NCI-H1930 (cell line): Measurements from ENCODE around the gene SRP14.
A peak's percentile ranks its signal among the peaks of the same experiment; 100 is the strongest.
"Not testable (repeated sequence)": the region's sequence is repeated elsewhere in the genome, so short reads cannot be mapped to it uniquely, and the experiment has no call there.

ENCODE experiments used
- DNase-seq, 2 experiments: peaks; one replicate each; lab custom pipeline; 2025; lab: John Stamatoyannopoulos, UW

Gene SRP14

GRCh38 chr15:40050788-40051470 is 11.9 kb upstream of the SRP14 start:
- no peak for DNase-seq

- DNase-seq: no peak
Measured at GRCh38 chr15:40048926-40049475, 10.0 kb upstream of the SRP14 start.

- no peak for DNase-seq
Measured at GRCh38 chr15:40048211-40048792, 9.3 kb upstream of the SRP14 start.

GRCh38 chr15:40047415-40048210 is 8.6 kb upstream of the SRP14 start:
- no peak for DNase-seq

- DNase-seq: no peak
Measured at GRCh38 chr15:40046721-40047414, 7.9 kb upstream of the SRP14 start.

GRCh38 chr15:40045572-40046217 is 6.7 kb upstream of the SRP14 start:
- no peak for DNase-seq

- peak; percentile 16 to 55 for DNase-seq
Measured at GRCh38 chr15:40044717-40045571, 6.0 kb upstream of the SRP14 start.

- no peak for DNase-seq
Measured at GRCh38 chr15:40043927-40044716, 5.1 kb upstream of the SRP14 start.

- DNase-seq: no peak
Measured at GRCh38 chr15:40042791-40043320, 3.9 kb upstream of the SRP14 start.

GRCh38 chr15:40040770-40041169 is 1.8 kb upstream of the SRP14 start:
- no peak for DNase-seq

GRCh38 chr15:40040293-40040635 is 1.3 kb upstream of the SRP14 start:
- no peak for DNase-seq

- DNase-seq: no peak
Measured at GRCh38 chr15:40038275-40038637, 725 bp downstream of the SRP14 start.

- no peak for DNase-seq
Measured at GRCh38 chr15:40037721-40038120, 1.3 kb downstream of the SRP14 start.

GRCh38 chr15:40035182-40035581 is 3.8 kb downstream of the SRP14 start:
- DNase-seq: not testable (repeated sequence)

- DNase-seq: no peak
Measured at GRCh38 chr15:40034186-40034946, 4.6 kb downstream of the SRP14 start.

GRCh38 chr15:40032125-40032839 is 6.7 kb downstream of the SRP14 start:
- no peak for DNase-seq

GRCh38 chr15:40031300-40031699 is 7.7 kb downstream of the SRP14 start:
- no peak for DNase-seq
